GM23248 (cell line): ENCODE results near the gene UGGT1.

ENCODE experiments used
- EZH2 ChIP-seq: fragments of 200-600 bp; sonication (generic); IDR thresholded peaks from 2 replicates; pipeline ENCODE4 v1.6.1; 2018; ENCODE audit warnings: antibody characterized with exemption, mild to moderate bottlenecking; ENCODE audit not compliant: insufficient read depth, poor library complexity, severe bottlenecking
- EZH2phosphoT487 ChIP-seq: fragments of 200-600 bp; sonication (generic); IDR thresholded peaks from 2 replicates; pipeline ENCODE4 v1.6.1; 2018; ENCODE audit warnings: antibody characterized with exemption, moderate library complexity, mild to moderate bottlenecking, low read depth; ENCODE audit not compliant: insufficient read depth

- TF ChIP-seq EZH2phosphoT487 (no peak), EZH2 (no peak)
These were observed 68.4 kb downstream of the UGGT1 start for GRCh38 chr2:128159437-128159836.
